ELR (cell line): ENCODE data around the gene SLFN11.
"Not testable (repeated sequence)": the region's sequence is repeated elsewhere in the genome, so short reads cannot be mapped to it uniquely, and the experiment has no call there.

Source experiments
- DNase-seq: peaks from one replicate; pipeline ENCODE4 v3.0.0-alpha.2; 2015; ENCODE audit warnings: low read depth

Gene SLFN11

GRCh38 chr17:35373534-35373983, at the start of gene SLFN11:
TSS of gene SLFN11 (minus strand) at chr17:35373621. CDS start at chr17:35363807, 9,814 bp downstream.
- peak; percentile 98 for DNase-seq

GRCh38 chr17:35421069-35421468, 47.6 kb upstream of the SLFN11 start:
- not testable (repeated sequence) for DNase-seq

- no peak for DNase-seq
These were observed 43.2 kb upstream of the SLFN11 start for GRCh38 chr17:35416659-35417058.

GRCh38 chr17:35414707-35415106, 41.3 kb upstream of the SLFN11 start:
- not testable (repeated sequence) for DNase-seq

- DNase-seq = no peak
These were observed 40.8 kb upstream of the SLFN11 start for GRCh38 chr17:35414247-35414646.

GRCh38 chr17:35407531-35407930, 34.1 kb upstream of the SLFN11 start:
- DNase-seq = no peak

- DNase-seq = no peak
These were observed 33.1 kb upstream of the SLFN11 start for GRCh38 chr17:35406568-35406967.

GRCh38 chr17:35404360-35404759, 30.9 kb upstream of the SLFN11 start:
- peak; percentile 9 for DNase-seq

GRCh38 chr17:35393783-35394182, 20.4 kb upstream of the SLFN11 start:
- not testable (repeated sequence) for DNase-seq

GRCh38 chr17:35390663-35391062, 17.2 kb upstream of the SLFN11 start:
- no peak for DNase-seq

GRCh38 chr17:35390156-35390555, 16.7 kb upstream of the SLFN11 start:
- no peak for DNase-seq

GRCh38 chr17:35387496-35387895, 14.1 kb upstream of the SLFN11 start:
- no peak for DNase-seq

GRCh38 chr17:35377706-35378105, 4.3 kb upstream of the SLFN11 start:
- DNase-seq = no peak

GRCh38 chr17:35377068-35377467, 3.6 kb upstream of the SLFN11 start:
- DNase-seq = peak; percentile 23

- peak; percentile 78 for DNase-seq
These were observed 2.8 kb upstream of the SLFN11 start for GRCh38 chr17:35376245-35376644.

- DNase-seq = no peak
These were observed 1.4 kb upstream of the SLFN11 start for GRCh38 chr17:35374766-35375344.

- peak; percentile 75 for DNase-seq
These were observed 754 bp upstream of the SLFN11 start for GRCh38 chr17:35373984-35374765.

GRCh38 chr17:35372846-35373533, 431 bp downstream of the SLFN11 start:
- peak; percentile 41 for DNase-seq

GRCh38 chr17:35371934-35372333, 1.5 kb downstream of the SLFN11 start:
- no peak for DNase-seq

- no peak for DNase-seq
These were observed 5.2 kb downstream of the SLFN11 start for GRCh38 chr17:35368081-35368830.

- DNase-seq = no peak
These were observed 12.4 kb downstream of the SLFN11 start for GRCh38 chr17:35361027-35361426.

- DNase-seq = no peak
These were observed 14.0 kb downstream of the SLFN11 start for GRCh38 chr17:35359398-35359797.
